OCI-LY7 (cell line): ENCODE results near the gene LYRM4. TPM values are rescaled to one million over a fixed set of nuclear protein-coding genes. Genes with fewer than 3 reads are reported as not detected.

Experiments
- BruUV-seq: library from RNA; stranded (reverse); fragments of 400-500 nt; replicated peaks from 2 replicates; lab custom pipeline; 2021; lab: Mats Ljungman, UMichigan
- CTCF ChIA-PET: fragments of 300-600 bp; sonication (Branson Sonifier 250); formaldehyde crosslinking; loops from one replicate; lab custom pipeline; 2022; ENCODE audit warnings: antibody characterized with exemption; ENCODE audit not compliant: unreplicated experiment; lab: Charles Lee
- POLR2A ChIA-PET: fragments of 300-600 bp; sonication (Branson Sonifier 250); formaldehyde crosslinking; loops from one replicate; lab custom pipeline; 2022; ENCODE audit warnings: antibody characterized with exemption; lab: Charles Lee
- DNase-seq: peaks from one replicate; pipeline ENCODE4 v3.0.0-alpha.2; 2015; ENCODE audit warnings: low spot score
- H2AFZ ChIP-seq: fragments of 200-600 bp; sonication (generic), shearing (Covaris generic); 2 replicates; pipeline ENCODE4 v1.6.1; 2014; ENCODE audit warnings: mild to moderate bottlenecking, antibody characterized with exemption, low read length, moderate library complexity
- H3K27ac ChIP-seq: fragments of 200-600 bp; sonication (generic); 2 replicates; pipeline ENCODE4 v1.5.1; 2014; ENCODE audit warnings: mixed run types, low read depth, mild to moderate bottlenecking, moderate library complexity, low read length, inconsistent platforms; ENCODE audit not compliant: poor library complexity, severe bottlenecking
- H3K36me3 ChIP-seq: fragments of 200-600 bp; sonication (generic); 2 replicates; pipeline ENCODE4 v1.6.1; 2014; ENCODE audit warnings: mild to moderate bottlenecking, antibody characterized with exemption, low read length, moderate library complexity, mixed read lengths; ENCODE audit not compliant: insufficient read depth
- H3K4me1 ChIP-seq: fragments of 200-600 bp; sonication (generic); 2 replicates; pipeline ENCODE4 v1.5.1; 2014; ENCODE audit warnings: mild to moderate bottlenecking, low read length; ENCODE audit not compliant: insufficient read depth, poor library complexity, severe bottlenecking
- H3K4me2 ChIP-seq: fragments of 200-600 bp; sonication (generic); 2 replicates; pipeline ENCODE4 v1.6.1; 2014; ENCODE audit warnings: mild to moderate bottlenecking, low read length
- H3K4me3 ChIP-seq: fragments of 200-600 bp; sonication (generic); 2 replicates; pipeline ENCODE4 v1.5.1; 2014; ENCODE audit warnings: mild to moderate bottlenecking, low read depth, low read length; ENCODE audit not compliant: poor library complexity, severe bottlenecking
- H3K79me2 ChIP-seq: fragments of 200-600 bp; sonication (generic); 2 replicates; pipeline ENCODE4 v1.6.1; 2016; ENCODE audit warnings: low read depth, mild to moderate bottlenecking, low read length, moderate library complexity, mixed read lengths; ENCODE audit not compliant: insufficient read depth
- H3K9me2 ChIP-seq: fragments of 200-600 bp; sonication (generic); 2 replicates; pipeline ENCODE4 v1.6.1; 2016; ENCODE audit warnings: mild to moderate bottlenecking, low read length, mixed read lengths; ENCODE audit not compliant: insufficient read depth
- H3K9me3 ChIP-seq: fragments of 200-600 bp; sonication (generic); 2 replicates; pipeline ENCODE4 v1.6.1; 2014; ENCODE audit warnings: mild to moderate bottlenecking, mixed run types, low read length, mixed read lengths
- H4K20me1 ChIP-seq: fragments of 200-600 bp; sonication (generic); 2 replicates; pipeline ENCODE4 v1.6.1; 2014; ENCODE audit warnings: mild to moderate bottlenecking, antibody characterized with exemption, low read length, moderate library complexity, mixed read lengths; ENCODE audit not compliant: insufficient read depth
- EZH2phosphoT487 ChIP-seq: fragments of 200-600 bp; sonication (generic); IDR thresholded peaks from 2 replicates; pipeline ENCODE4 v1.6.1; 2018; ENCODE audit warnings: low read depth, borderline replicate concordance, mild to moderate bottlenecking, mixed run types, antibody characterized with exemption, low read length, moderate library complexity, mixed read lengths
- intact Hi-C: fragments of 100-400 bp; cut with micrococcal nuclease; formaldehyde crosslinking; loops from one replicate; pipeline ENCODE4 v1.10.0; 2022; ENCODE audit not compliant: unreplicated experiment
- total RNA-seq, 2 experiments: library from RNA; depleted of rRNA in 1 of 2; stranded (reverse); fragments of >200 nt in 1 of 2; shearing (Covaris generic) in 1 of 2; gene quantifications; 2 replicates each; pipeline ENCODE4 v1.2.3, GENCODE V29; 2014 to 2022
- TF ChIP-seq, protein P1 (sequence below): fragments of 200-600 bp; sonication (generic); conservative IDR thresholded peaks from 2 replicates; pipeline ENCODE4 v1.5.1; 2014; ENCODE audit warnings: mild to moderate bottlenecking, antibody characterized with exemption, low read length, moderate library complexity, mixed read lengths

LYRM4 gene
- total RNA-seq, 2 experiments from 2014 or later, result 19.6 to 34.3 TPM

DNA sequence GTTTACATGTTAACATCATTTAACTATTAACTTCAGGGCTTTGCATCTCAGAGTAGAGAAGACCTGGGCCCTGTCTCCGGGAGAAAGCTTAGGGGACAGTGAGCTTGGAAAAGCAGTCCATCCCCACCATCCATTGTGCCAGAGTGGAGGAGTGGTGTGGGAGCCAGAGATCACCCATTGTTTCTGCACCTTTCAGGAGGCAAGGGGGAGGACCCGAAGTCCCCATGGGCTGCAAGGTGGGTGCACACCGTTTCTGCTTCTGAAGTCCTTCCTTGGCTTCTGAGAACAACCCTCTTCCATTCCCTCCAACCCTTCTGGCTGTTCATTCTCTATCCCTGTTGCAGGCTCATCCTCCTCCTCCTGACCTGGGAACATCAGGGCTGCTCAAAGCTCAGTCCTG lies 179.6 kb downstream of the LYRM4 start:
- H3K79me2 ChIP-seq, result no peaks in the 10 kb centered on the region
- H3K36me3 ChIP-seq, result no peaks in the 10 kb centered on the region
- intact Hi-C loops, result no loop called here
- BruUV-seq, result no TSS peak
- H2AFZ ChIP-seq, result no peak overlapping the region
- no peak overlapping the region for H3K27ac ChIP-seq
- no peaks in the 10 kb centered on the region for H4K20me1 ChIP-seq
- H3K4me1 ChIP-seq, result no peaks in the 10 kb centered on the region
- no peak for TF ChIP-seq EZH2phosphoT487
- TF ChIP-seq, protein P1, sequence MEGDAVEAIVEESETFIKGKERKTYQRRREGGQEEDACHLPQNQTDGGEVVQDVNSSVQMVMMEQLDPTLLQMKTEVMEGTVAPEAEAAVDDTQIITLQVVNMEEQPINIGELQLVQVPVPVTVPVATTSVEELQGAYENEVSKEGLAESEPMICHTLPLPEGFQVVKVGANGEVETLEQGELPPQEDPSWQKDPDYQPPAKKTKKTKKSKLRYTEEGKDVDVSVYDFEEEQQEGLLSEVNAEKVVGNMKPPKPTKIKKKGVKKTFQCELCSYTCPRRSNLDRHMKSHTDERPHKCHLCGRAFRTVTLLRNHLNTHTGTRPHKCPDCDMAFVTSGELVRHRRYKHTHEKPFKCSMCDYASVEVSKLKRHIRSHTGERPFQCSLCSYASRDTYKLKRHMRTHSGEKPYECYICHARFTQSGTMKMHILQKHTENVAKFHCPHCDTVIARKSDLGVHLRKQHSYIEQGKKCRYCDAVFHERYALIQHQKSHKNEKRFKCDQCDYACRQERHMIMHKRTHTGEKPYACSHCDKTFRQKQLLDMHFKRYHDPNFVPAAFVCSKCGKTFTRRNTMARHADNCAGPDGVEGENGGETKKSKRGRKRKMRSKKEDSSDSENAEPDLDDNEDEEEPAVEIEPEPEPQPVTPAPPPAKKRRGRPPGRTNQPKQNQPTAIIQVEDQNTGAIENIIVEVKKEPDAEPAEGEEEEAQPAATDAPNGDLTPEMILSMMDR, result no peak
- H3K4me2 ChIP-seq, result no peak overlapping the region
- POLR2A ChIA-PET, result interaction anchor here (0.7 kb wide), 1 partner anchor 1800 kb away, joined by 3 read pairs; no protein-coding TSS in a partner anchor
- CTCF ChIA-PET, result no interaction called here
- no peak overlapping the region for H3K4me3 ChIP-seq
- H3K9me3 ChIP-seq, result no peaks in the 10 kb centered on the region
- H3K9me2 ChIP-seq, result no peaks in the 10 kb centered on the region
- no peak for DNase-seq

DNA sequence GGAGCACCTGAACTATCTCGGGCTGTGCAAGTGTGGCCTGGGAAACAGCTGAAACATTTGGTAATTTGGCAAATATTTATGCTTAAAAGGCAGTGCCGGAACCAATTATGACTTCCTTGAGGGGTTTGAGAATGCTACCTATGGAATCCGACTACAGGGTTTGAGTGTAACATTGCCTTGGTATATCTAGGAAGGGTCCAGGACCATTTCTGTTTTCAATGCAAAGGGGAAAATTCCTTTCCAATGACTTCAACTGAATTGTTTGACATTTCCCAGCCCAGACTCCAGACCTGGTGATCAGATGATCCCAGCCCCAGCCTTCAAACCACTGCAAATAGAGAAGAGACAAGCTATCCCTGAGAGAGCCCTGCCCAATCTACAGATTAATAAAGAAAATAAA lies 180.2 kb downstream of the LYRM4 start:
- ChIA-PET POLR2A (no interaction called here), CTCF (no interaction called here)
- intact Hi-C loops, result no loop called here
- H3K4me1 ChIP-seq, result no peaks in the 10 kb centered on the region
- H3K4me3 ChIP-seq, result no peak overlapping the region
- BruUV-seq, result no TSS peak
- no peak overlapping the region for H2AFZ ChIP-seq
- no peaks in the 10 kb centered on the region for H3K79me2 ChIP-seq
- DNase-seq, result no peak
- no peaks in the 10 kb centered on the region for H3K9me3 ChIP-seq
- H3K27ac ChIP-seq, result no peak overlapping the region
- H3K4me2 ChIP-seq, result no peak overlapping the region
- no peaks in the 10 kb centered on the region for H3K36me3 ChIP-seq
- no peaks in the 10 kb centered on the region for H3K9me2 ChIP-seq
- H4K20me1 ChIP-seq, result no peaks in the 10 kb centered on the region
- TF ChIP-seq EZH2phosphoT487, result no peak
- TF ChIP-seq, protein P1, result no peak

DNA sequence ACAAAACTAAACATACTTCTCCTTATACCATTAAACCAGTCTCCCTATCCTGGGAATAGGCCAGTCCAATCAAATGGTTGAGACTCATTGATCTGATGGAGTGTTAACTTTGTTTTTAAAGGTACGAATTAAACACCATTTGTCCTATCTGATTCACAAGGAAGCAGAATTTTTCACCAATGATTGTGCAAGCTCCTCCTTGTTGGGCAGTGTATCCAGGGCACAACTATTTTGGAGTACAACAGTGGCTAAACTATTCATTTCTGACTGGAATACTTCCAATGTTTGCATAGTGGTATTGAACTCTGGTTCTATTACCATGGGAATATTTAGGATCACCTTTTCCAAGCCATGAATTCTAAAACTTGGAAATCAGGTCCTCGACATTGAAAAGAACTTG lies 181.1 kb downstream of the LYRM4 start:
- DNase-seq, result no peak
- CTCF ChIA-PET, result no interaction called here

More for the DNA sequence above, 181.1 kb downstream of the LYRM4 start:
- TF ChIP-seq EZH2phosphoT487, result no peak
- TF ChIP-seq, protein P1, result no peak
- H3K4me2 ChIP-seq, result no peak overlapping the region
- no peaks in the 10 kb centered on the region for H3K4me1 ChIP-seq
- no peaks in the 10 kb centered on the region for H3K36me3 ChIP-seq
- no peaks in the 10 kb centered on the region for H3K9me3 ChIP-seq
- intact Hi-C loops, result no loop called here
- H2AFZ ChIP-seq, result no peak overlapping the region
- no peaks in the 10 kb centered on the region for H4K20me1 ChIP-seq
- POLR2A ChIA-PET, result no interaction called here
- no peaks in the 10 kb centered on the region for H3K9me2 ChIP-seq
- no TSS peak for BruUV-seq
- no peaks in the 10 kb centered on the region for H3K79me2 ChIP-seq
- H3K4me3 ChIP-seq, result no peak overlapping the region
- H3K27ac ChIP-seq, result no peak overlapping the region
